Measurements from ENCODE around the gene ALG1.

The ALG1 gene

DNA sequence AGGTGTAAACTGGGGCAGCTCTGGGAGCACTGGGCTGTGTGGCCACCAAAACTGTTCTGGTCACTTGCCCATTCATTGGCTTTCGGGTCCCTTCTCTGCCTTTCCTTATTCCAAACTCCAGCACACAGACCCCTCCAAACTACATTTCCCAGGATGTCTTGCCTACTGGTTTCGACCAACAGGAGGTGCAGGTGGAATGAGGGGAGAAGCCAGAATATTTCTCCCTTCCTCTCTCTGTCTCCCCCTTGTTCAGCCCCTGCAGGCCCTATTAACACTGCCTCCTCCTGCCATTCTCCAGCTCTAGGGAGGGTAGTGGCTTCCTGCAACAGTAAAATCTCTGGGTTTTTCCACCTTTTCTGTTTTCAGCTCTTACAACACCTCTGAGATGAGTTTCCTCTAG lies 24.7 kb upstream of the ALG1 start:
- DNase-seq: no peak
- TF ChIP-seq, protein P1, sequence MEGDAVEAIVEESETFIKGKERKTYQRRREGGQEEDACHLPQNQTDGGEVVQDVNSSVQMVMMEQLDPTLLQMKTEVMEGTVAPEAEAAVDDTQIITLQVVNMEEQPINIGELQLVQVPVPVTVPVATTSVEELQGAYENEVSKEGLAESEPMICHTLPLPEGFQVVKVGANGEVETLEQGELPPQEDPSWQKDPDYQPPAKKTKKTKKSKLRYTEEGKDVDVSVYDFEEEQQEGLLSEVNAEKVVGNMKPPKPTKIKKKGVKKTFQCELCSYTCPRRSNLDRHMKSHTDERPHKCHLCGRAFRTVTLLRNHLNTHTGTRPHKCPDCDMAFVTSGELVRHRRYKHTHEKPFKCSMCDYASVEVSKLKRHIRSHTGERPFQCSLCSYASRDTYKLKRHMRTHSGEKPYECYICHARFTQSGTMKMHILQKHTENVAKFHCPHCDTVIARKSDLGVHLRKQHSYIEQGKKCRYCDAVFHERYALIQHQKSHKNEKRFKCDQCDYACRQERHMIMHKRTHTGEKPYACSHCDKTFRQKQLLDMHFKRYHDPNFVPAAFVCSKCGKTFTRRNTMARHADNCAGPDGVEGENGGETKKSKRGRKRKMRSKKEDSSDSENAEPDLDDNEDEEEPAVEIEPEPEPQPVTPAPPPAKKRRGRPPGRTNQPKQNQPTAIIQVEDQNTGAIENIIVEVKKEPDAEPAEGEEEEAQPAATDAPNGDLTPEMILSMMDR (IDR thresholded peaks at IDR 0.05; ENCODE audit: low read depth, low read length): no peak
- Histone ChIP-seq H3K9me3 (ENCODE audit: severe bottlenecking) (no peaks in the 10 kb centered on the region), H3K27ac (no peak overlapping the region), H3K36me3 (no peaks in the 10 kb centered on the region), H3K4me3 (ENCODE audit: low read depth, low read length) (no peak overlapping the region), H3K27me3 (ENCODE audit: insufficient read depth, low read depth, severe bottlenecking) (no peaks in the 10 kb centered on the region)

DNA sequence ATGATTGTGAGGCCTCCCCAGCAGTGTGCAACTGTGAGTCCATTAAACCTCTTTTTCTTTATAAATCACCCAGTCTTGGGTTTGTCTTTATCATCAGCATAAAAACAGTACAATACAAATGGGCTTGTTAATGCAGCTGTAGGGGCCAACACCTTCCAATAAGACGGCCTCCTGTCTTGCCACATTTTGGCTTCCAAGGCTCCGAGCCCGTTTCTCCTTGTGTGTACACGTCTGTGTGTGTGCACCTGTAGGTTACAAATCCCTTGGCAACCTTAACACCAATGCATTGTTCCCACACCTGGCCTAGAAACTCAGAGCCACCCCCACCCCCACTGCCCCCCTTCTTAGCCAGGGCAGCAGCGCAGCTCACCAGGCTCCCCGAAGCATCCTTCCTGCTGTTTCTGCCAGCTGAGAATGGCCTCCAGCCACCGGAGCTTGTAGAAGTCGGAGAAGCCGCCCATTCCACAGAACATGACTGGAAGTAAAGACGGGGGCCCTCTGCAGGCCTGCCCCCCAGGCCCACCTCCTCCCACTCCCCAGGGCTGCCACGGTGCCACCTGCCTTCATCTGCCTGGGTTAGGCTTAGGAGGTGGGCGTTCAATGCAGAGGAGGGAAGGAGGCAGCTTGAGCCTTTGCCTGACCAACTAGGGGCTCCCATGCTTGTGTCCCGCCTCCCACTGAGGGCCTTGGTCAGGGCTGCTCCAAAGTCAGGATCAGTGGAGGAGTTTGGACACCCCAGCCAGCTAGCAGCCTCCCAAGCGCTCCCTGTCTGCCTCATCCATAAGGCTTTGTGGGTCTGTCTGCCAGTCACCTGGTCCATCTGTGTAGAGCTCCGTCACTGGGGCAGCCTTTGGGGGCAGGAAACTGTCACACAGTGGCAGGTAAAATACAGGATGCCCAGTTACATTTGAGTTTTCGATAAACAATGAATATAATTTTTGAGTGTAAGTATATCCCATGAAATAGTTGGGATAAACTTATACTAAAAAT lies 16.5 kb upstream of the ALG1 start:
- Histone ChIP-seq H3K27me3 (ENCODE audit: insufficient read depth, low read depth, severe bottlenecking) (no peaks in the 10 kb centered on the region), H3K9me3 (ENCODE audit: severe bottlenecking) (no peaks in the 10 kb centered on the region), H3K36me3 (no peaks in the 10 kb centered on the region), H3K27ac (no peak overlapping the region), H3K4me3 (ENCODE audit: low read depth, low read length) (no peak overlapping the region)
- TF ChIP-seq, protein P1 (IDR thresholded peaks at IDR 0.05; ENCODE audit: low read depth, low read length): no peak
- no peak for DNase-seq

DNA sequence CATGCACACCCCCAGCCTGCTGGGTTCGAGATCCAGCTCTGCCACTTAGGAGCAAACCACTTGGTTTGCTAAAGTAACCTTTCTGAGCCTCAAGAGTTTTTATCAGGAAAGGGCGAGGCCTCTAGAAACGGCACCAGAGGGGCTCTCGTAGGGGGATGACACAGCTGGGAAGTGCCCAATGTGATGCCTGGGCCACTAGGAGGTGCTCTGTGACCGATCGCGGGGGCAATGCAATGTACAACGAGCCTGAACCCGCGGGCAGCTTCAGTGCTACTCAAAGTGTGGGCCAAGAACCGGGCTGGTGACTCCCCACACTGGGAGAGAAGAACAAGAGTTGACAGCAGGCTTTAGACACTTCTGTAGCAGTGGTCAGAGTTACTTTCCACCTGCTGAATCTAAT lies 15.3 kb upstream of the ALG1 start:
- no peaks in the 10 kb centered on the region for H3K9me3 ChIP-seq (ENCODE audit: severe bottlenecking)
- TF ChIP-seq, protein P1 (IDR thresholded peaks at IDR 0.05; ENCODE audit: low read depth, low read length): peak; percentile 83
- H3K27me3 ChIP-seq (ENCODE audit: insufficient read depth, low read depth, severe bottlenecking): no peaks in the 10 kb centered on the region
- no peaks in the 10 kb centered on the region for H3K36me3 ChIP-seq
- no peak overlapping the region for H3K27ac ChIP-seq
- H3K4me3 ChIP-seq (ENCODE audit: low read depth, low read length): no peak overlapping the region
- DNase-seq: peak; percentile 62

DNA sequence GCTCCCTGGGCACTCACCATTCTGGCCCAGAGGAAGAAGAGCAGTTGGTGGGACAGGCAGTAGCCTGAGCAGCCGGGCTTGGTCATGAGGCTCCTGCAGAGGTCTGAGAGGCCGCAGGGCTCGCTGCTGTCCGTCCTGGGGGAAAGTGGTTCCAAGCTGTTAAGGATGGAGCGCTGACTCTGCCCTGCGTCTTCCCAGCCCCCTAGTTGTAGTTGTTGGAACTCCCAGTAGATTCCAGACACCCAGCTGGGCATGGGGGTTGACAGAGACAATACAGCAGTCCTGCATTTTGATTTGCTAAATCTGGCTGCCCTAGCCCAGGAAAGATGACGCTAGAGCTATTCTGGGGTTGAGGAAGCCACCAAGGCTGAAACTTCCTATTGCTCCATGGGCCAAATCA lies 13.2 kb upstream of the ALG1 start:
- H3K27ac ChIP-seq: no peak overlapping the region

DNA sequence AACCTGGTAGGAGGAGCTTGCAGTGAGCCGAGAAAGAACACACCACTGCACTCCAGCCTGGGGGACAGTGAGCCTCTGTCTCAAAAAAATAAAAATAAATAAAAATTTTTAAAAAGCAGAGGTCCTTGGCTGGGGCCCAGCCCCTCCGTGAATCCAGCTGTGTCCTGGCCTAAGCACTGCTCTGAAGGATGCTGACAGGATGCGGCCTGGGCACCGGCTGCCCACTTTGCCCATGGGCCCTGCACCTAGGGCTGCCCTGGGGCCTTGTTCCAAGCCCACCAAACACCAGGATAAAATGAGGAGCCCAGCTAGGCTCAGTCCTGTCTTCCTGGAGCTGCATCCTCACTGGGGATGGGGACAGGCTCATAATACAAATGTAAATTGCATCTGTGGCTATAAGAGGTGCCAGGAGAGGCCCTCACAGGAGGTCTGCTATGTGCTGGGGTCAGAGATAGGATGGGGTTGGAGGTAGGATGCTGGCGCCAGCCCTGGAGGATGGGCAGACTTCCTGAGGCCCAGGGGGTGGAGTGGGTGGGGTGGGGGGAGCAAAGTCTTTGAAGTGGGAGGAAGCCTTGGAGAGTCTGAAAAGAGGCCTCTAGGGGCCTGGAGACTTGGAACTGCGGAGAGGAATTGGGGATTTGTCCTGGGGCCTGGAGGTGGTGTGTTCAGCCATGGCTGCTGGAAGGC lies 12.1 kb upstream of the ALG1 start:
- no peak overlapping the region for H3K4me3 ChIP-seq (ENCODE audit: low read depth, low read length)
- TF ChIP-seq, protein P1 (IDR thresholded peaks at IDR 0.05; ENCODE audit: low read depth, low read length): no peak

More for the DNA sequence above, 13.2 kb upstream of the ALG1 start:
- Histone ChIP-seq H3K36me3 (no peaks in the 10 kb centered on the region), H3K9me3 (ENCODE audit: severe bottlenecking) (no peaks in the 10 kb centered on the region), H3K27me3 (ENCODE audit: insufficient read depth, low read depth, severe bottlenecking) (no peaks in the 10 kb centered on the region), H3K4me3 (ENCODE audit: low read depth, low read length) (no peak overlapping the region)
- DNase-seq: peak; percentile 27
- TF ChIP-seq, protein P1 (IDR thresholded peaks at IDR 0.05; ENCODE audit: low read depth, low read length): peak; percentile 36; the same call in 1 of the 2 replicates

More for the DNA sequence above, 12.1 kb upstream of the ALG1 start:
- Histone ChIP-seq H3K9me3 (ENCODE audit: severe bottlenecking) (no peaks in the 10 kb centered on the region), H3K27me3 (ENCODE audit: insufficient read depth, low read depth, severe bottlenecking) (no peaks in the 10 kb centered on the region), H3K27ac (no peak overlapping the region), H3K36me3 (no peaks in the 10 kb centered on the region)
- no peak for DNase-seq
